Measurements from ENCODE around the gene SLC38A7. TPM values are rescaled to one million over a fixed set of nuclear protein-coding genes. Genes with fewer than 3 reads are reported as not detected.

SLC38A7 gene
- total RNA-seq, 1 donor from 2014 or later: 43.4 TPM

- H3K9me3 Mint-ChIP-seq (ENCODE audit: low read depth): no peaks in the 10 kb centered on the region
- no peak for TF ChIP-seq CTCF (IDR thresholded peaks at IDR 0.05; ENCODE audit: unreplicated experiment)
- peaks cover 42% of the 10 kb centered on the region for H3K36me3 Mint-ChIP-seq (ENCODE audit: insufficient read depth)
- H3K4me3 Mint-ChIP-seq (ENCODE audit: low read depth): no peak overlapping the region
- no peak for DNase-seq (ENCODE audit: low spot score, unreplicated experiment)
- peaks cover 9% of the 10 kb centered on the region for H3K4me1 Mint-ChIP-seq (ENCODE audit: low read depth)
- H3K27me3 Mint-ChIP-seq: no peaks in the 10 kb centered on the region
- H3K27ac Mint-ChIP-seq: no peak overlapping the region
Observed at GRCh38 chr16:58716468-58716867, 31.9 kb upstream of the SLC38A7 start.

GRCh38 chr16:58713742-58714141 lies 29.2 kb upstream of the SLC38A7 start:
- no peak for DNase-seq (ENCODE audit: low spot score, unreplicated experiment)
- Mint-ChIP-seq H3K36me3 (ENCODE audit: insufficient read depth) (peaks cover 42% of the 10 kb centered on the region), H3K4me3 (ENCODE audit: low read depth) (no peak overlapping the region), H3K27ac (no peak overlapping the region), H3K4me1 (ENCODE audit: low read depth) (no peaks in the 10 kb centered on the region), H3K27me3 (no peaks in the 10 kb centered on the region), H3K9me3 (ENCODE audit: low read depth) (no peaks in the 10 kb centered on the region)
- no peak for TF ChIP-seq CTCF (IDR thresholded peaks at IDR 0.05; ENCODE audit: unreplicated experiment)

- peaks cover 28% of the 10 kb centered on the region for H3K36me3 Mint-ChIP-seq (ENCODE audit: insufficient read depth)
- no peak for TF ChIP-seq CTCF (IDR thresholded peaks at IDR 0.05; ENCODE audit: unreplicated experiment)
- H3K27me3 Mint-ChIP-seq: no peaks in the 10 kb centered on the region
- H3K4me1 Mint-ChIP-seq (ENCODE audit: low read depth): no peaks in the 10 kb centered on the region
- no peaks in the 10 kb centered on the region for H3K9me3 Mint-ChIP-seq (ENCODE audit: low read depth)
- no peak overlapping the region for H3K4me3 Mint-ChIP-seq (ENCODE audit: low read depth)
- DNase-seq (ENCODE audit: low spot score, unreplicated experiment): no peak
- H3K27ac Mint-ChIP-seq: peak overlapping the region; percentile 16
Observed at GRCh38 chr16:58709333-58709732, 24.8 kb upstream of the SLC38A7 start.

GRCh38 chr16:58699151-58699550 lies 14.6 kb upstream of the SLC38A7 start:
- Mint-ChIP-seq H3K4me3 (ENCODE audit: low read depth) (no peak overlapping the region), H3K4me1 (ENCODE audit: low read depth) (no peaks in the 10 kb centered on the region), H3K27me3 (no peaks in the 10 kb centered on the region), H3K9me3 (ENCODE audit: low read depth) (peaks cover 10% of the 10 kb centered on the region), H3K36me3 (ENCODE audit: insufficient read depth) (peaks cover under 1% of the 10 kb centered on the region), H3K27ac (no peak overlapping the region)
- no peak for TF ChIP-seq CTCF (IDR thresholded peaks at IDR 0.05; ENCODE audit: unreplicated experiment)
- no peak for DNase-seq (ENCODE audit: low spot score, unreplicated experiment)

- Mint-ChIP-seq H3K27ac (no peak overlapping the region), H3K36me3 (ENCODE audit: insufficient read depth) (no peaks in the 10 kb centered on the region), H3K27me3 (no peaks in the 10 kb centered on the region), H3K9me3 (ENCODE audit: low read depth) (peaks cover 16% of the 10 kb centered on the region), H3K4me1 (ENCODE audit: low read depth) (no peaks in the 10 kb centered on the region), H3K4me3 (ENCODE audit: low read depth) (no peak overlapping the region)
- DNase-seq (ENCODE audit: low spot score, unreplicated experiment): no peak
- TF ChIP-seq CTCF (IDR thresholded peaks at IDR 0.05; ENCODE audit: unreplicated experiment): no peak
Observed at GRCh38 chr16:58695368-58695767, 10.8 kb upstream of the SLC38A7 start.

Measured in progenitor cell of endocrine pancreas (in vitro differentiated cells).